Measurements from ENCODE around the gene SPPL2B. TPM values are rescaled to one million over a fixed set of nuclear protein-coding genes. Genes with fewer than 3 reads are reported as not detected.
A peak's percentile ranks its signal among the peaks of the same experiment; 100 is the strongest.

The SPPL2B gene
- total and polyA plus RNA-seq, 8 donors, result 13.6 to 450 (median 74.1) TPM

- Histone ChIP-seq H3K27ac (peak overlapping the region; percentile 52 to 92 (median 72)), H3K4me3 (no peak overlapping the region), H3K36me3 (peaks cover 0 to 22% (median 10%) of the 10 kb centered on the region in 4 donors), H3K27me3 (no peaks in the 10 kb centered on the region), H3K9me3 (no peaks in the 10 kb centered on the region), H3K4me1 (peaks cover 46 to 81% (median 57%) of the 10 kb centered on the region in 4 donors)
- 30 to 60% (median 38%) methylated on average over 23 to 27 of the region's 27 CpGs for WGBS, 5 donors
- TF ChIP-seq CTCF (IDR thresholded peaks at IDR 0.05) (no peak), EP300 (IDR thresholded peaks at IDR 0.05) (no peak), POLR2AphosphoS5 (IDR thresholded peaks at IDR 0.05) (no peak), POLR2A (IDR thresholded peaks at IDR 0.05) (no peak)
- intact Hi-C loops (cut with DNase I; ENCODE audit: low total_unique reads), result no loop called here
- DNase-seq, result peak; percentile 45 to 90
Measured at GRCh38 chr19:2333027-2333806, 4.7 kb downstream of the SPPL2B start.

GRCh38 chr19:2333807-2334211 is 5.3 kb downstream of the SPPL2B start:
- DNase-seq, result peak in 1 of 2 donors; percentile 43
- Histone ChIP-seq H3K27me3 (no peaks in the 10 kb centered on the region), H3K4me3 (no peak overlapping the region), H3K4me1 (peaks cover 46 to 81% (median 57%) of the 10 kb centered on the region in 4 donors), H3K27ac (peak overlapping the region; percentile 52 to 92 (median 70)), H3K36me3 (peaks cover 0 to 27% (median 15%) of the 10 kb centered on the region in 4 donors), H3K9me3 (no peaks in the 10 kb centered on the region)
- intact Hi-C loops (cut with DNase I; ENCODE audit: low total_unique reads), result no loop called here
- WGBS, 5 donors, result 48 to 59% (median 56%) methylated on average over 5 to 11 of the region's 11 CpGs
- TF ChIP-seq EP300 (IDR thresholded peaks at IDR 0.05) (no peak), POLR2AphosphoS5 (IDR thresholded peaks at IDR 0.05) (no peak), CTCF (IDR thresholded peaks at IDR 0.05) (no peak), POLR2A (IDR thresholded peaks at IDR 0.05) (no peak)

- H3K4me3 ChIP-seq, result no peak overlapping the region
- no peaks in the 10 kb centered on the region for H3K27me3 ChIP-seq
- intact Hi-C loops (cut with DNase I; ENCODE audit: low total_unique reads), result no loop called here
- H3K9me3 ChIP-seq, result no peaks in the 10 kb centered on the region
- no peak for DNase-seq
- peak overlapping the region in 2 of 5 donors; percentile 70 to 92 for H3K27ac ChIP-seq
- 90 to 95% (median 94%) methylated on average over 22 to 27 of the region's 27 CpGs for WGBS, 5 donors
- H3K36me3 ChIP-seq, result peaks cover 4 to 34% (median 22%) of the 10 kb centered on the region in 4 donors
- TF ChIP-seq EP300 (IDR thresholded peaks at IDR 0.05) (no peak), CTCF (IDR thresholded peaks at IDR 0.05) (no peak), POLR2A (IDR thresholded peaks at IDR 0.05) (no peak)
- peaks cover 41 to 75% (median 51%) of the 10 kb centered on the region in 4 donors for H3K4me1 ChIP-seq
Measured at GRCh38 chr19:2334426-2334825, 5.9 kb downstream of the SPPL2B start.

- TF ChIP-seq CTCF (IDR thresholded peaks at IDR 0.05), result no peak
- no peak for TF ChIP-seq EP300 (IDR thresholded peaks at IDR 0.05)
- no peak for TF ChIP-seq POLR2AphosphoS5 (IDR thresholded peaks at IDR 0.05)
- TF ChIP-seq POLR2A (IDR thresholded peaks at IDR 0.05), result no peak
- WGBS, 5 donors, result 90 to 96% (median 94%) methylated on average over 24 to 26 of the region's 26 CpGs
- Histone ChIP-seq H3K27ac (no peak overlapping the region), H3K27me3 (no peaks in the 10 kb centered on the region), H3K4me3 (no peak overlapping the region), H3K36me3 (peaks cover 4 to 42% (median 29%) of the 10 kb centered on the region in 4 donors), H3K4me1 (peaks cover 35 to 67% (median 43%) of the 10 kb centered on the region in 4 donors), H3K9me3 (no peaks in the 10 kb centered on the region)
- DNase-seq, result no peak
- intact Hi-C loops (cut with DNase I; ENCODE audit: low total_unique reads), result no loop called here
Measured at GRCh38 chr19:2334986-2335846, 6.7 kb downstream of the SPPL2B start.
